PC-3 (cell line): ENCODE data around the gene OR13J1. TPM values are rescaled to one million over a fixed set of nuclear protein-coding genes. Genes with fewer than 3 reads are reported as not detected.

Experiments used
- ATAC-seq: fragments of 200-7000 bp; cut with Tn5 transposase; 2 replicates; pipeline ENCODE4 v1.9.1; 2020; ENCODE audit warnings: mild to moderate bottlenecking, moderate library complexity
- BruUV-seq: library from RNA; stranded (reverse); fragments of 400-500 nt; replicated peaks from 2 replicates; lab custom pipeline; 2021; lab: Mats Ljungman, UMichigan
- CTCF ChIA-PET: fragments of 300-600 bp; sonication (Branson Sonifier 250); formaldehyde crosslinking; loops from one replicate; lab custom pipeline; 2022; ENCODE audit warnings: antibody characterized with exemption; lab: Charles Lee
- POLR2A ChIA-PET: fragments of 300-600 bp; sonication (Branson Sonifier 250); formaldehyde crosslinking; loops from one replicate; lab custom pipeline; 2022; ENCODE audit warnings: antibody characterized with exemption; ENCODE audit not compliant: unreplicated experiment; lab: Charles Lee
- DNase-seq: peaks from one replicate; pipeline ENCODE4 v3.0.0-alpha.2; 2015
- H2AFZ ChIP-seq: fragments of 300-600 bp; sonication (generic); 2 replicates; pipeline ENCODE4 v1.6.0; 2016; ENCODE audit warnings: antibody characterized with exemption, low read length
- H3F3A ChIP-seq: fragments of 300-600 bp; sonication (generic); one replicate; pipeline ENCODE4 v1.6.0; 2017; ENCODE audit warnings: antibody characterized with exemption, low read length, control low read depth, mild to moderate bottlenecking; ENCODE audit not compliant: unreplicated experiment
- H3K27ac ChIP-seq: fragments of 300-600 bp; sonication (generic); 2 replicates; pipeline ENCODE4 v1.5.1; 2016; ENCODE audit warnings: mild to moderate bottlenecking, low read length
- H3K27me3 ChIP-seq: fragments of 300-600 bp; sonication (generic); 2 replicates; pipeline ENCODE4 v1.6.1; 2016; ENCODE audit warnings: low read length, mixed read lengths
- H3K36me3 ChIP-seq: fragments of 300-600 bp; sonication (generic); 2 replicates; pipeline ENCODE4 v1.6.1; 2016; ENCODE audit warnings: low read depth, mixed run types, low read length, mixed read lengths
- H3K4me1 ChIP-seq: fragments of 300-600 bp; sonication (generic); 2 replicates; pipeline ENCODE4 v1.5.1; 2016; ENCODE audit warnings: low read length; ENCODE audit not compliant: insufficient read depth
- H3K4me2 ChIP-seq: fragments of 300-600 bp; sonication (generic); 2 replicates; pipeline ENCODE4 v1.6.0; 2016; ENCODE audit warnings: low read length
- H3K4me3 ChIP-seq: fragments of 300-600 bp; sonication (generic); 2 replicates; pipeline ENCODE4 v1.5.1; 2016; ENCODE audit warnings: mild to moderate bottlenecking, low read length, mixed read lengths
- H3K79me2 ChIP-seq: fragments of 300-600 bp; sonication (generic); 2 replicates; pipeline ENCODE4 v1.6.1; 2017; ENCODE audit warnings: low read length, mixed read lengths
- H3K9ac ChIP-seq: fragments of 300-600 bp; sonication (generic); 2 replicates; pipeline ENCODE4 v1.6.0; 2016; ENCODE audit warnings: mild to moderate bottlenecking, low read length
- H3K9me2 ChIP-seq: fragments of 300-600 bp; sonication (generic); replicated peaks from 2 replicates; pipeline ENCODE4 v1.6.1; 2016; ENCODE audit warnings: mixed run types, low read length, mixed read lengths
- H3K9me3 ChIP-seq: fragments of 300-600 bp; sonication (generic); 2 replicates; pipeline ENCODE4 v1.6.1; 2016; ENCODE audit warnings: low read length, mixed read lengths
- H4K20me1 ChIP-seq: fragments of 300-600 bp; sonication (generic); 2 replicates; pipeline ENCODE4 v1.6.1; 2016; ENCODE audit warnings: low read length, mixed read lengths
- EZH2 ChIP-seq: fragments of 300-600 bp; sonication (generic); IDR thresholded peaks from one replicate; pipeline ENCODE4 v1.6.1; 2017; ENCODE audit warnings: antibody characterized with exemption, mild to moderate bottlenecking, low read length; ENCODE audit not compliant: unreplicated experiment
- EZH2phosphoT487 ChIP-seq: fragments of 300-600 bp; sonication (generic); IDR thresholded peaks from 2 replicates; pipeline ENCODE4 v1.6.1; 2018; ENCODE audit warnings: mild to moderate bottlenecking, antibody characterized with exemption, low read length, borderline replicate concordance
- intact Hi-C: fragments of 100-400 bp; cut with micrococcal nuclease; formaldehyde crosslinking; loops from 2 replicates; pipeline ENCODE4 v1.9.0; 2023
- total RNA-seq: library from RNA; depleted of rRNA; stranded (reverse); fragments of >200 nt; gene quantifications from 2 replicates; pipeline ENCODE4 v1.2.3, GENCODE V29; 2014
- TF ChIP-seq, protein P1 (sequence below): fragments of 300-600 bp; sonication (generic); conservative IDR thresholded peaks from 2 replicates; pipeline ENCODE4 v1.5.1; 2017; ENCODE audit warnings: antibody characterized with exemption, low read depth, mild to moderate bottlenecking, low read length

Gene OR13J1
- total RNA-seq, 1 experiment from 2014 or later, result not detected

DNA sequence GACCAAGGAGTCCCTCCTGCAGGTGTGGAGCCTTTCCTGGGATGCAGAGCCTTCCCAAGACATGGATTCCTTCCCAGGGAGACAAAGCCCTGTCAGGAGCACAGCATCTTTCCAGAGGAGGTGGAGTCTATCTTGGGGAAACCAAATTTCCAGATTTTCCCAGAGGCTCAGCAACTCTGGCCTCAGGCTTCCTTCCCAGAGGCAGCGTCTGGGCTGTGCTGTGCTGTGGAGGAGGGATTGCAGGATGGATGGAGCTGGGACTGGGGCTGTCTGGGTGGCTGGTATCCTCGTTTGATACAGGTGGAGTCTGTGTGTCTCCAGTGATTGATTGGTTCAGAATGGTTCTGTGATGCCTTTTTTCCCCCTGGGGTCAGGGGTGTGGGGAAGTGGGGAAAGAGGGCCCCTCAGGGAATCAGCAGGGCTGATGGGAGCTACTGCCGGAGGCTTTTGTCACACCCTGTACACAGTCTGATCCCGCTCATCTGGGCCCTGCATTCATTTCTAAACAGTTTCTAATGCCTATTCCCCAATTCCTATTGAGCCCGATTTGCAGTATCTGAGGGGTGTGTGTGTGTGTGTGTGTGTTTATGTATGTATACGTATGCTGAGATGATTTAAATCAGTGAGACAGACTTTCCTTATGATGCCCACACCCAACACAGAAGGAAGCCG lies 16.0 kb downstream of the OR13J1 start:
- H3K9me3 ChIP-seq, result no peaks in the 10 kb centered on the region
- ChIA-PET POLR2A (no interaction called here), CTCF (no interaction called here)
- no peaks in the 10 kb centered on the region for H3K27me3 ChIP-seq
- BruUV-seq, result no TSS peak
- H3K36me3 ChIP-seq, result no peaks in the 10 kb centered on the region
- TF ChIP-seq, protein P1, sequence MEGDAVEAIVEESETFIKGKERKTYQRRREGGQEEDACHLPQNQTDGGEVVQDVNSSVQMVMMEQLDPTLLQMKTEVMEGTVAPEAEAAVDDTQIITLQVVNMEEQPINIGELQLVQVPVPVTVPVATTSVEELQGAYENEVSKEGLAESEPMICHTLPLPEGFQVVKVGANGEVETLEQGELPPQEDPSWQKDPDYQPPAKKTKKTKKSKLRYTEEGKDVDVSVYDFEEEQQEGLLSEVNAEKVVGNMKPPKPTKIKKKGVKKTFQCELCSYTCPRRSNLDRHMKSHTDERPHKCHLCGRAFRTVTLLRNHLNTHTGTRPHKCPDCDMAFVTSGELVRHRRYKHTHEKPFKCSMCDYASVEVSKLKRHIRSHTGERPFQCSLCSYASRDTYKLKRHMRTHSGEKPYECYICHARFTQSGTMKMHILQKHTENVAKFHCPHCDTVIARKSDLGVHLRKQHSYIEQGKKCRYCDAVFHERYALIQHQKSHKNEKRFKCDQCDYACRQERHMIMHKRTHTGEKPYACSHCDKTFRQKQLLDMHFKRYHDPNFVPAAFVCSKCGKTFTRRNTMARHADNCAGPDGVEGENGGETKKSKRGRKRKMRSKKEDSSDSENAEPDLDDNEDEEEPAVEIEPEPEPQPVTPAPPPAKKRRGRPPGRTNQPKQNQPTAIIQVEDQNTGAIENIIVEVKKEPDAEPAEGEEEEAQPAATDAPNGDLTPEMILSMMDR, result no peak
- TF ChIP-seq EZH2 (no peak), EZH2phosphoT487 (no peak)
- no peaks in the 10 kb centered on the region for H3K4me1 ChIP-seq
- no peaks in the 10 kb centered on the region for H4K20me1 ChIP-seq
- no peaks in the 10 kb centered on the region for H3F3A ChIP-seq
- intact Hi-C loops, result no loop called here
- no peaks in the 10 kb centered on the region for H3K79me2 ChIP-seq
- ATAC-seq, result no peak
- H3K4me3 ChIP-seq, result no peak overlapping the region
- H3K9me2 ChIP-seq, result no peaks in the 10 kb centered on the region
- no peak overlapping the region for H3K9ac ChIP-seq
- no peak overlapping the region for H3K4me2 ChIP-seq
- H2AFZ ChIP-seq, result no peak overlapping the region
- no peak overlapping the region for H3K27ac ChIP-seq
- no peak for DNase-seq

DNA sequence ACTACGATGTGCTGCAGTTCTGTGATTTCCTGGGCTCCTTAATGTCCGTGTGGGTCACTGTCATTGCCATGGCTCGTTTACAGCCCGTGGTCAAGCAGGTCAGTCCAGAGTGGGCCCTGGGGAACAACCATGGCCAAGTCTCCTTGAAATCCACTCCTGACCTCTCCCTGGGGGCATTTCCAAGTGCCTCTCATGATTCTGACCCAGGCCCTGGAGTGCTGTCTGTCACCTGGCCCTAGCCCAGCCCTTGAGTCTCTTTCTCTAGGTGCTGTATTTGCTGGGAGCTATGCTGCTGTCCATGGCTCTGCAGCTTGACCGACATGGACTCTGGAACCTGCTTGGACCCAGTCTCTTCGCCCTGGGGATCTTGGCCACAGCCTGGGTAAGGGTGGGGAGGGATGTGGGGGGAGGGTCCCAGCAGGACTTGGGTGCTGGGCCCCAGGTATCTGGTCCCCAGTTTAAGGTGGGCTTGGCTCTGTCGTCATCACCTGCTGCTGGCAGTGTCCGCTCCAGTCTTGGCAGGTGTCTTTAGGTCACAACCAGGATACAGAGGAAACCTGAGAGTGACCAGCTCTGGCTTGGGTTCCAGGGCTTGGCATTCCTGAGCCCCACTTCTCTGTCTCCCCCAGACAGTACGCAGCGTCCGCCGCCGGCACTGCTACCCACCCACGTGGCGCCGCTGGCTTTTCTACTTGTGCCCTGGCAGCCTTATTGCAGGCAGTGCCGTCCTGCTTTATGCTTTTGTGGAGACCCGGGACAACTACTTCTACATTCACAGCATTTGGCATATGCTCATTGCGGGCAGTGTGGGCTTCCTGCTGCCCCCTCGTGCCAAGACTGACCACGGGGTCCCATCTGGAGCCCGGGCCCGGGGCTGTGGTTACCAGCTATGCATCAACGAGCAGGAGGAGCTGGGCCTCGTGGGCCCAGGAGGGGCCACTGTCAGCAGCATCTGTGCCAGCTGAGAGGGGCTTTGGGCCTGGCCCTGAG lies 17.0 kb downstream of the OR13J1 start:
- Histone ChIP-seq H3K4me1 (0 out of 2 replicates have a peak, but pooled peaks cover under 1% of the 10 kb centered on the region), H3K4me2 (no peak overlapping the region), H3K9ac (no peak overlapping the region), H3K9me3 (no peaks in the 10 kb centered on the region), H3K36me3 (no peaks in the 10 kb centered on the region), H3K4me3 (no peak overlapping the region), H3K79me2 (no peaks in the 10 kb centered on the region), H4K20me1 (no peaks in the 10 kb centered on the region), H3F3A (no peaks in the 10 kb centered on the region), H2AFZ (no peak overlapping the region), H3K9me2 (no peaks in the 10 kb centered on the region), H3K27ac (no peak overlapping the region), H3K27me3 (no peaks in the 10 kb centered on the region)
- no peak for ATAC-seq
- TF ChIP-seq, protein P1, result no peak
- TF ChIP-seq EZH2phosphoT487 (no peak), EZH2 (no peak)
- ChIA-PET CTCF (interaction anchor here (0.5 kb wide), 1 partner anchor 1697 kb away, joined by 6 read pairs; no protein-coding TSS in a partner anchor), POLR2A (no interaction called here)
- no peak for DNase-seq
- intact Hi-C loops, result no loop called here
- BruUV-seq, result no TSS peak
